Ovary (tissue), 3 donors: ENCODE measurements around the gene KRT7.

ENCODE experiments used
- CTCF ChIP-seq, 3 donors: fragments of 450-650 bp in 2 of 3; fragments of 200-600 bp in 1 of 3; IDR thresholded peaks; one replicate each; pipeline versions ENCODE4 v1.5.1 to v1.8.0; 2016 to 2022; ENCODE audit warnings: antibody characterized with exemption in 3 of 3, mild to moderate bottlenecking in 1 of 3
- EP300 ChIP-seq: sonication (generic); formaldehyde crosslinking; IDR thresholded peaks from one replicate; pipeline ENCODE4 v1.6.1; 2017; ENCODE audit warnings: antibody characterized with exemption
- POLR2A ChIP-seq: fragments of 450-650 bp; IDR thresholded peaks from one replicate; pipeline ENCODE4 v1.6.1; 2017; ENCODE audit warnings: antibody characterized with exemption, mild to moderate bottlenecking, moderate library complexity
- donor health status: DM: no; HTN: no; CAD: no.

- no peak for TF ChIP-seq CTCF (IDR thresholded peaks at IDR 0.05)
- TF ChIP-seq EP300 = no peak
- TF ChIP-seq POLR2A = no peak
Measured at GRCh38 chr12:52253391-52254179, 20.5 kb downstream of the KRT7 start.
